Superior temporal gyrus (tissue), 1 donor: Measurements from ENCODE around the gene DUSP22.
"Not testable (repeated sequence)": the region's sequence is repeated elsewhere in the genome, so short reads cannot be mapped to it uniquely, and the experiment has no call there.

Experiments
- DNase-seq: peaks from one replicate; pipeline ENCODE4 v3.0.0-alpha.2; 2016; ENCODE audit errors: extremely low spot score

The DUSP22 gene

DNA sequence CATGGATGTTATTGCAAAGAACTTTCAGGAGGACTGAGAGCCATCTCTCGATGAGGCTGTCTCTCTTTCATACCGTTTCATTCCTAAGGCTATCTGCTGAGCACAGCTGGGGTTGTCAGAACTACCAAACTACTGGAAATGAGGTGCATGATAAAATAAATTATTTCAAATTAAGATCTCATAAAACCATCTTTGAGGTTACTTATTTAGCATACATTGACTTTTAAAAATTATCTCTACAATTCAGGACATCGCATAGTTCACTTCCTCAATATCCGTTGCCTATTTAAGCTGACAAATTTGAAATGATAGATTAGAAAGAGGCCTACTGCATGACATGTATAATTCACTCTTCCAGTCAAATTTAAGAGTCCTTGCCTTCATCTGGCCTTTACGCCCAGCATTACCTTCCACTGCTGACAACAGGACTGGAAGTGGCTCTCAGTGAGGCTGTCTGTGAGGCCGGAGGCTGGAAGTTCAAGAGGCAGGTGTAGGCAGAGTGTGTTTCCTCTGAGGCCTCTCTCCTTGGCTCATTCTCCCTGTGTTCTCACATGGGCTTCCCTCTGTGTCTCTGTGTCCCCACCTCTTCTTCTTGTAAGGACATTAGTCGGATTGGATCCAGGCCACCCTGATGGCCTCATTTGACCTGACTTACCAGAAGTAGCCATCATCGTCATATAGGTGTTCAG is 12.8 kb upstream of the DUSP22 start:
- no peak for DNase-seq

DNA sequence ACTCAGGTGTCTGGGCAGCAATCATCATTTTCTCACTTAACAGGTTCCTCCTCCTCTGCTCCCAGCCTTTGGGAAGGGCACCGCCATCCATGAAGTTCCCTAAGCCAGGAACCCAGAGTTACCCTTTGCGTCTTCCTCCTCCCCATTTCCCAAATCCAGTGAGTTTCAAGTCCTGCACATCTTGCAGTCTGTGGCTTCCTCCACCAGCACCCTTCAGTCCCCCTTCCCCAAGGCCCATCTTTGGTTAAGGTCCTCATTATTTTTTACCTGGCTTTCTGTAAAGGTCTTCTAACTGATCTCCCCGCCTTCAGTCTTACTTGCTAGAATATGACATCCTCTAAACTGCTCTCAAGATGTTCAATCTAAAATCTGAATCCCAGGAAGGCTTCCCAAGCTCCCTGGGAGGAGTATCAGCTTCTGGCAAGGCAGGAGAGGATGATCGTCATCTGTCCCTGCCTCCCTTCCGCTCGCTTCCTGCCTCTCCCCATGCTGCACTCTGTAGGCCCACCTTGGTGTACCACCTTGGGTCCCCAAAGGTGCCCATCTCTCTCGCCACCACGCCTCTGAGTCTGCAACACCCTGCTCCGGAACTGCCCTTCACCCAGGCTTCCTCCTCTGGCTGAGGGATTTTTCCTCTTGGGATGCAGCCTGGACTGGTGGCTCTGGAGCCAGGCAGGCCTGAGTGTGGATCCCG is 11.4 kb upstream of the DUSP22 start:
- no peak for DNase-seq

DNA sequence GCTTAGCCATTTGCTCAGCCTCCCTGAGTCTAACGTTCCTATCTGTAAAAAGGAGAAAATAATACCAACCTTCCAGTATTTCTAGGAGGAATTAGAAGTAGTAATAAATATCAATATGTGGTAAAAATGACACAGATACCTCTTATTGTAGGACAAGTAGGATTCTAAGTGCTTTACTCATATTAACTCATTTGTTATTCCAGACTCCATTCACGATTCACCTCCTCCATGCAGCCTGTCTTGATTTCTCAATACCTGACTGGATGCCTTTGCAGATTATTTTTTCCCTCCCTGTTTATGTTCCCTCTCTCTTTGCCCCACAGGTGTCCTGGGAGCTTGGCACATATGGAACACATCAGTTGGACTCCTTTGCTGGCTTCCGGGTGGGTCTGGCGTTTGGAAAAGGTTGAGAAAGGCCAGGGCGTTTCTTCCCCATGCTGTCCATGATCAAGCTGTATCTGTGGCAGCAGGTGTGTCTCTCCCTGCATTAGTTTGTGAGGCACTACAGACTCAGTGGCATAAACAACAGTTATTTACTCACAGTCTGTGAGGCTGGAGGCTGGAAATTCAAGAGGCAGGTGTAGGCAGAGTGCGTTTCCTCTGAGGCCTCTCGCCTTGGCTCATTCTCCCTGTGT is 10.7 kb upstream of the DUSP22 start:
- no peak for DNase-seq

DNA sequence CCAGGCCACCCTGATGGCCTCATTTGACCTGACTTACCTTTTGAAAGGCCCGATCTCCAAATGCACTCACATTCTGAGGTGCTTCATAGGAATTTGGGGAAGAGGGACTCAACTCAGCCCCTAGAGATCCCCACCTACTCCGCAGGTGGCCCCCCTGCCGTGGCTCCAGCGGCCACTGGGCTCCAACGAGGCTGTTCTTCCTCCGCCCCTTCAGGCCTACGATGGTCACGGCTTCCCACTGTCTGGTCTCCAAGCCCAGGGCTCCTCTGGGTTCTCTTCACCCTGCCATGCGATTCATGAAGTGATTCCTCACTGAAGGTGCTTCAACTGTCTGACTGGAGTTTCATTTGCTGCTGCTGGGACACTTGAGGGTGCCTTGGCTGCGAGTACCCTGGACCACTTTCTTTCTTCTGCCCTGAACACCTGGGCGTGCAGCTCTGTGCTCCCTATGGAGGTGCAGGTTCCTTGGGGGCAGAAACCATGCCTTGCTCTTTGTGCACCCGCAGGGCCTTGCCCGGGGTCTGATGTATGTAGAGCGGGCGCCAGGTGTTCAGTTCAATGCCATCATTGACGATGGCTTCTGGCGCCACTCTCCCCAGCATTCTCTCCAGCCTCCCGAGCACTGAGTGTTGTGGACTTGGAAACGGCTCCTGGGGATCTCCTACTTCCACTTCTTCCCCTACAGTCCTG is 10.0 kb upstream of the DUSP22 start:
- DNase-seq, result no peak

DNA sequence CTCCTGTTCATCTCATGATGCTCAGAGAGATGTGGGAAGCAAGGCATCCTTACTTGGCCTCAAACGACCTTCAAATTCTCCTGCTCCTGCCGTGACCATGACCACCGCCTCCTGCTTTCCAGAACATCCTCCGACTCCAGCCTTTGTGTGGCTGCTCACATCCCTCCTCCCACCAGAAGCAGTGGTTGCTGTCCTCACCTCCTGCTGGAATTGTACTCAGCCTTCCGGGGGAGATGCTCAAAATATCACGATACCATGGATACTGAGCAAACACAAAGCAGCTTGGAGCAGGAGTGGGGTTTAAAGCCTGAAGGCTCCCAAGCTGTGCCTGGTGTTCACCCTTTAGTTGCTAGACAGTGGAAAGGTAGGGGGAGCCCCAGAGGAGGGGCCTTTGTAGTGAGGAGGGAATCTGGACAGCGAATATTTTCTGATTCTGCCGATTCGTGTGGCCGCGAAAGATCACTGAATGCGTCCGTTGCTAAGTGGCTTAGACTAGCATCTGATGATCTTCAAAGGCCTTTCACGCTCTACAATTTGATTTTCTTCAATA is 9.3 kb upstream of the DUSP22 start:
- DNase-seq, result no peak

DNA sequence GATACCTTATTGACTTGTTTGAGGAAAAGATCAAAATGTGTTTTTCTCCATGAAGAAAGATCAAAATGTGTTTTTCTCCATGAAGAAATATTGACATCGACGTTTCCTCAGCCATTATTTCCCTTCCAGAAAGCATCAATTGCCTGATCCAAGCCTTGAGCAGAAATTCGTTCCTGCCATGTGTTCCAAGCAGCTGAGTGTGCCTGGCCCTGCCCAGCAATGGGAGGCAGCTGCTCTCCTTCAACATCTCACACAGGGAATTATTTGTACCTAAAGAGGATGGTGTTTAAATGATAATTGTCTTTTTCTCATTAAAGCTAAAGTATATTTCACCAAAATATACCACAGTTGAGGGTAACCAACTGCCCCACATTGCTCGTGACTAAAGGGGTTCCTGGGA is 7.8 kb upstream of the DUSP22 start:
- DNase-seq, result no peak

DNA sequence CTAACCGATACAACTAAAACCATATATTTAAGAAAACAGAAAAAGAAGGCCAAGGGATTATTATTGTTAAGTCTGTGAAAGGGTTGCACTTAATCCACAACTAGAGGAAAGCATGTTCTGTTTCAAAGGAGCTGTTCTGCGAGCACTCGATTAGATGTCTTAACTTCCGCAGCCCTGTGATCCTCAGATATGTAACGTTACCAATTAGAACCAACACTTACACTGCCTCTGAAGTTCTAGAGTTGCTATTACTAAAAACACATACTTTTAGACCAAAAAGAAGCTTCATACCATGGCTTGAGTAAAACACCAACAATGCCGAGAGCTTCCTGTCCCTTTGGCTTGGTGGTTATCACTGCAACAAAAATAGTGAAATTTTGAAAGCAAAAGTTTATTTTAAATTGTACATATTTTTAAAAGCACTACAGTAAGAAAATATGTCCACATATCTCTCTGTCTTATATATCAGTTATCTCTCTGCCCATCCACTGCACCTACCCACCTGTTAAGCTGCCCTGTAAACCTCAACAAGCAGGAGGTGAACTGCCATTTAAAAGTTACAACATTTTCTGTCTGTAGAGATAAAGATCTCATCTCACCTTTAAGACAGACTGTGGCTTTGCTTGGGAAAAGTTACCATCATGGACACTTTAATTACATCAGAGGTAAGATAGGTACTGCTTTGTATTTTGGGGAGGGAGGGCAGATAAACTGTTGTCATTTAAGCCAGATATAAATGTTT is 7.1 kb upstream of the DUSP22 start:
- no peak for DNase-seq

DNA sequence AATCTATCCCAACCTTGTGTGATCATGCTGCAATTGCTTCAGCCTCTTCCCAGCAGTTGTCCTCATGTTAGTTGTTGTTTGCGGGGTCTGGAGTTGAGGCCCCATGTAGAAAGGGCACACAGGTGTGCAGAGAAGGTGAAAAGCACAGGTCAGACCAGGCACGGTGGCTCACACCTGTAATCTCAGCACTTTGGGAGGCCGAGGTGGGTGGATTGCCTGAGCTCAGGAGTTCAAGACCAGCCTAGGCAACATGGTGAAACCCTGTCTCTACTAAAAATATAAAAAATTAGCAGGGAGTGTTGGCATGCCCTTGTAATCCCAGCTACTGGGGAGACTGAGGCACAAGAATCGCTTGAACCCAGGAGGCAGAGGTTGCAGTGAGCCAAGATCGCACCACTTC is 6.4 kb upstream of the DUSP22 start:
- DNase-seq, result not testable (repeated sequence)

DNA sequence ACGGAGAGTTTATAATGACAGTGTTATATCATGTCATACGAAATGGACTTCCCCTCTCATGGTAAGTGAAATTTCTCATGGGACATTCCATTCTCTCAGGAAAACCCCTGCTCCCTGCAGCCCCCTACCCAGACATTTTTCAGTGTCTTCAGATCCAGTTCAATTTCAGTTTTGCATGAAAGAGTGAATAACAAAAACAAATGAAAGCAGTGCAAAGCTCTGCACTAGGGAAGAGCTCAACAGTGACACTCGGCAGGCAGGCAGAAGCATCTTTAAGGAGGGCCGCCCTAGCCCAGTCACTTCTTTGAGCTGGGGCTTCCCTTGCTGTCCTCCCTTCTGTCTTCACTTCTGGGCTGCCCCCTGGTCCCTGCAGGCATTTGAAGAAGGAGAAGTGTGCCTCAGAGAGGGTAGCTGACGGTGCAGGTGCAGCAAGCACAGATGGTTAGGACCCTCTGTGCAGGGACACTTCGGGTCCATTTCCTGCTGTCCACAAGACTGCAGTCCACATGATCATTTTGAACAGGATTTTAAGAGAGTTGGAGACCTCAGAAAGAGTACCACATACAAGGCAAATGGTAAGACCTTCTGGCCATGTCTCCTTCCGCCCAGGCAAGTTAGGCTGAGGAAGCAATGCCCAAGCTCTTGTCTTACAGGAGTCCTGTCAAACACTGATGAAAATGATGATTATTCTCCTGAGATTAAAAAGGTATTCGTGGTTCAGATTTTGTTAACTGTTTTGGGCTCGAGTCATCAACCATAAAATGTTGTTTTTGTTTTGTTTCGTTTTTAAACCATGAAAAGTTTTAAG is 5.4 kb upstream of the DUSP22 start:
- DNase-seq, result no peak

DNA sequence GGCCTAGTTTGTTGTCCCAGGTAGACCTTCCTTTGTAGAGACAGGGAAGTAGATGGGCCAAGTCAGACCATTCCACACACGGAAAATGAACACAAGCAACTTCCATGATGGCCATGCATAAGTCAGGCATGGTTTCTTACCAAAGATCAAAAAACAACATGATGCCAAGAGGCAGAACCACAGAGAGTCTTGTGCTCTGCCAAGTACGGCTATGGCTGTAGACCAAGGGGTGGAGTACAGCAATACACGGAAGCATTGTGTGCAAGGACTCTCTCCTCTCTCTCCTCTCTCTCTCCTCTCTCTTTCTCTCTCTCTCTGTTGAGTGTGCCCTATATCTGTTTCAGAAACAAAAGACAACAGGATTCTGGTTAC is 4.8 kb upstream of the DUSP22 start:
- DNase-seq, result no peak

DNA sequence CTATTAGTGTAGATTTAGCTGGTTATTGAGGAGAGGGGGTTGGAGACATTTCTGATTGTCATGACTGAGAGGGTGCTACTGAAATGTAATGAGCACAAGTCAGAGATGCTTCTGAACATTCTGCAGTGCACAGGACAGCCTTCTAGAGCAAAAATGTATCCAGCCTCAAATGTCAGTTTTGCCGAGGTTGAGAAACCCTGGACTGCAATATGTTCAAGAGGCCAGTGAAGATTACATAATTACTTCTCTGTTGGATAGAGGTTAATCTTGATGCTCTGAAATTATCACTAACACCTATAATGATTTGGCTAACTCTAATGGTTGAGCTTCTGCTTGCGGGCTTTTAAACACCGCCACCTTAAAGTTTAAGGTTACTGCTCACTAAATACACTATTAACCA is 3.4 kb upstream of the DUSP22 start:
- DNase-seq, result no peak

DNA sequence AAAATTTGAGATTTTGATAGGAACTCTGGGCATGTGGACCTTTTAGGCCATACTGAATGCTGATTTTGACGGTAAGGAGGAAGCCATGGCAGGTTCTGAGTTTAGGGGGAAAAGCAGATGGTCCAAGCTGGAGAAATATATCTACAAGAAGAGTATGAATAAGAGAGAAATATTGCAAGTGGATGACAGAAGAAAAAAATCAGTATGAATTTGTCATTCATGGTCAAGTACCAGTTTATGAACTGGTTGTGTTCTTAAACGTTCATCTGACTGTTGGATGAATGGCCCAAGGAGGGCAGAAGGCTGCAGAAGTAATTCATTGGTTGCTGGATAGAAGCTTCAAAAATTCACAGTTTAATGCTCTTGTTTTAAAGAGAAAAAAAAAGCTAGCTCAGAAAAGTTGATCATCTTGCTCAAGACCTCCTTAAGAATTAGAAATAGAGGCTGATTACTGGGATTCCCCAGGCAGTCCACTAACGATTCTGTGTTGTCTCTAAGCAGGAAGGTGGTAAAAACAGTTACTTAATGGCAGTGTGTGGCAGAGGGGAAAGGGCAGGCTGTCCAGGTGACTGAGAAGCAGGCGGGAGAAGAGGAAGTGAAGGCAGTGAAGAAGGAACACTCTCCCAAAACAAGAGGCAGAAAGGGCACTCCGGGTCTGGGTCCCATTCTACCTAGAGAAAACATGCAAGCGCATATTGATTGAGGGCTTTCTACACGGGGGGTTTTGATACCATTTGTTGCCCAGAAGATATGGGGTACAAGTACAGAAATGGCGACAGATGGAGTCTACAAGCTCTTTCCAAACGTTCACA is 2.0 kb upstream of the DUSP22 start:
- no peak for DNase-seq

DNA sequence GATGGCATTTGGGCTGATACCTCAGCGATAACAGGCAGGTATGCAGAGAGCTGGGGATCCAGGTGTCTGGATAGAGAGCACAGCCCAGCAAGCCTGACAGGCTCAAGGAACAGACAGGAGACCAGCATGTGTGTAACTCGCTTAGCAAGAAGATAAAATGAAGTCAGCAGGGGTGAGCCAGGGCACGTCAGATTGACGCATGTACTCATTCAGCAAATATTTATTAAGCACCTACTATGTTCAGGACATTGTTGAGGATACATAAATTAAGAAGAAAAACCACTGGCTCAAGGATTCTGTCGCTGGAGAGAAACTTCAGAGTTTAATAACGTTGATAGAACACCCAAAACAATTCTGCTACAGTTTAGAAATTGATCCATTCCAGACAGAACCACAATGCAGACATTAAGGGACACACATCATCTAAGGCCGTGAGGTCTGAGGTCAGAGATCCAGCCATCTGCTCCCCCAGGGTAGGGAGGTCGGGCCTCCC is 1.0 kb upstream of the DUSP22 start:
- no peak for DNase-seq

DNA sequence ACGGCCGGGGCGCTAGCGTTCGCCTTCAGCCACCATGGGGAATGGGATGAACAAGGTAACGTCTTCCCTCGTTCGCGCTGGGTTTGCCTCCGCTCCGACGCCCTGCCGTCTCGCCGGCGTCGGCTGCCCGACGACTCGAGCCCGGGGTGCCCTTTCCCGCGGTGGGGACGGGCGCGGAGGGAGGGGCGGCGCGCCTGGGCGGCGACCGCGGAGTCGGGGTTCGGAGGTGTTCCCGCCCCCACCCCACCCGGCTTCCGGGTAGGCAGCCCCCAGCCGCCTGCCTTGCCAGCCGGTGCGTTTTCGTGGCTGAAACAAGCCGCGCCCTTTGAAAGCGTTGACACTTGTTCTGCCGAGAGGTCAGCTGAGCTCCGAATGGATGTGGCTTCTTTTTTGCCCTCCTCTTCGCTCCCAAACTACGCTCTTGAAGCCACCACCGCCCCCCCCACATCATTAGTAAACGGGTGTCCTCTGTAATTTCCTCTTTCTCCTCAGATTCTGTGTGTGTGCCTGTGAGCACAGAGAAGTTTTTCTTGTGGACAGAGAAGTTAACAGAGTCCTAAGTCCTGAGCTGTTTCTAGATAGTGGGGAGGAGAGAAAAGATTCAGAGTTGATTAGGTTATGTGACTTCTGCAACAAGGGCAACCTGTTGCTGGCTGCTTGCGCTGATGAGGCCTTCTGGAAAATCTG is 362 bp downstream of the DUSP22 start:
- peak; percentile 79 for DNase-seq

DNA sequence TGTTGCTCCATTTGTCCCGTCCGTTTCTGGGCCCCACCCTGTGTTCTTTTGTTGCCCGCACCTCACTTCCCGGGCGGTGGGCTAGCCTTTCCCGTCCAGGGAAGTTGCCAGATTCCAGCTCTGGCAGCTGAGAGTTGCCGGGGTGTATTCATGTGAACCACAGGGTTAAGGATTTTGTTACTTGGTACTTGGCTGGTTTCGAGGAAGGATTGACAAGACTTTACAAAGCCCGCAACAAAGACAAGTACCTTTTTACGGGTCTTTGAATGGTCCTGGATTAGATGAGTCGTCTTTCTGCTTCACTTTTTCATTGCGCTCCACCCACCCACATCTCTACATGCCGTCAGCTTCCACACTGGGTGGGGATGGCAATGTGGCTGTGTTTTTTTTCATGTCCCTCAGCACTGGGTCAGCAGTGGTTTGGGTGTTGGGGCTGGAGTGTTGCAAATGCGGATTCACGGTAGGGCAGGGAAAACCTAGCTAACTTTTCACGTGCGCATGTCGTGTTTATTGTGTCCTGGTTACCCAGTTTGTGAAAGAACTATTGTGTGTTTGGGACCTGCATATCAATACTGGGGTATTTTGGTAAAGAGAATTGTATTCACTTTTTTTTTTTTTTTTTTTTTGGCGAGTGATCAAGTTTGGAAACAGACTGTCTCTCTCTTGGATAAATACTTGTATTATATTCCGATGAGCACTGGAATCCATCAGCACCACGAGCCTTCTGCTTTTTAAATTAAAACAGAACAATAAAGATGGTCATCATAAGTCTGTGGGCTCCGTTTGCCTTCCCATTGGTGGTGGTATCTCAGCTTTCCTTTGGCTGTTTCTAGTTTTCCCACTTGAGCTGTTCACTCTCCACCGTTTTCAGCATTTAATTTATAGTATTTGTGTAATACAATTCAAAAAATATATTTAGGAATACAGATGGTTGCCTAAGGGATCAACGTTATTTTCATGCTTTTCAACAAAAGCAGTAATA is 1.2 kb downstream of the DUSP22 start:
- DNase-seq, result peak; percentile 88

DNA sequence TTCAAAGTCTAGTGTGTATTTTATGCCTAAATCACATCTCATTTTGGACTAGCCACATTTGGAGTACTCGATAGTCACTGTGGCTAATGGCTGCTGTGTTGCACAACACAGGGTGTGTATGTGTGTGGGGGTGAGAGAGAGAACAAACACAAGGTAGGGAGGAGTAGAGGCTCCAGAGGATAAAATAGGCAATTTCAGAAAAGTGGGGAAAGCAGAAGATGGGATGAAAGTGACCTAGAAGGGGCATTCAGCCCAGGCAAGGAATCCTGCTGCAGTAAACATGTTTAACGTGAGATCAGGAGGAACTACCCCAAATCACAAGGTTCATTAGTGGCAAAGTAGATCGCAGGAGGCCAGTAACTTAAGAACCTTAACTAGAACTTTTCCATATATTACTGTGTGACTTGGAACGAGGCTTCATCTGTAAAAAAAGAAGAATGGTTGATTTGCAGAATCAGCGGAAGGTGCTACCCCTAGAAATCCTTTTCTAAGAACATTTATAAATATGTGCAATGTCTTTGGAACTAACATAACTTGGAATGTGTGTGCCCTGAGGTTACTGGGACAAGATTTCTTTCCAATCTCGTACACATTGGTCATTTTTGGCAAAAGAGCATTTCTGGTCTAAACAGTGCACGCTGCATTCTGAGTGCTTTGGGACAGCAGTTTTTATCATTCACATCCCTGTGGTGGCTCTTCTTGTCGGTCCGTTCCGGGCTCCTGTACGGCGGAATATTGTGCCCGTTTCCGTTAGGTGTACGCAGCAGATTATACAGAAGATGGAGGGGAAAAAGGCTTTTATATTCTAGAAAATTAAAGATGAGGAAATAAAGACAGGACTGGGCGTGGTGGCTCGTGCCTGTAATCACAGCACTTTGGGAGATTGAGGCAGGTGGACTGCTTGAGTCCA is 2.6 kb downstream of the DUSP22 start:
- DNase-seq, result no peak
